ENCODE results near the gene GALNTL6. TPM values are rescaled to one million over a fixed set of nuclear protein-coding genes. Genes with fewer than 3 reads are reported as not detected.

The GALNTL6 gene
- total RNA-seq, 6 donors from 2014 or later, result 0.26 to 18.9 TPM; not detected in 4

- Histone ChIP-seq H3K4me3 (peak overlapping the region in 2 of 4 donors; percentile 6 to 18), H3K27me3 (no peaks in the 10 kb centered on the region), H3K36me3 (no peaks in the 10 kb centered on the region), H3K27ac (no peak overlapping the region), H3K4me1 (no peaks in the 10 kb centered on the region), H3K9me3 (peaks cover 0 to 11% (median 0%) of the 10 kb centered on the region in 4 donors)
- ATAC-seq (ENCODE audit: low FRiP score in 2 of 2), result no peak
- WGBS, 2 donors, result 77 to 84% methylated on average over 5 of the region's 5 CpGs
- no peak for TF ChIP-seq POLR2A (IDR thresholded peaks at IDR 0.05)
- TF ChIP-seq EP300 (IDR thresholded peaks at IDR 0.05), result no peak
- TF ChIP-seq CTCF (IDR thresholded peaks at IDR 0.05), result no peak
- TF ChIP-seq POLR2AphosphoS5 (IDR thresholded peaks at IDR 0.05), result no peak
- DNase-seq, result no peak
Measured at GRCh38 chr4:172992648-172993378, 1179.6 kb downstream of the GALNTL6 start.

- no peak for ATAC-seq (ENCODE audit: low FRiP score in 2 of 2)
- peak overlapping the region in 3 of 4 donors; percentile 5 to 18 (median 15) for H3K4me3 ChIP-seq
Measured at GRCh38 chr4:172995161-172995560, 1182.0 kb downstream of the GALNTL6 start.

GRCh38 chr4:172995704-172996103 lies 1182.5 kb downstream of the GALNTL6 start:
- H3K36me3 ChIP-seq, result no peaks in the 10 kb centered on the region
- peak overlapping the region in 2 of 4 donors; percentile 42 to 53 for H3K27ac ChIP-seq
- DNase-seq (peak in 1 of 2 donors; percentile 62), ATAC-seq (ENCODE audit: low FRiP score in 2 of 2) (no peak)
- H3K9me3 ChIP-seq, result no peaks in the 10 kb centered on the region
- no peak for TF ChIP-seq CTCF (IDR thresholded peaks at IDR 0.05)
- no peak for TF ChIP-seq POLR2A (IDR thresholded peaks at IDR 0.05)
- no peak for TF ChIP-seq EP300 (IDR thresholded peaks at IDR 0.05)
- H3K27me3 ChIP-seq, result no peaks in the 10 kb centered on the region
- H3K4me3 ChIP-seq, result peak overlapping the region in 2 of 4 donors; percentile 15 to 18
- WGBS, 2 donors, result 62 to 64% methylated on average over 1 of the region's 1 CpG
- H3K4me1 ChIP-seq, result no peaks in the 10 kb centered on the region

More at GRCh38 chr4:172995161-172995560, 1182.0 kb downstream of the GALNTL6 start:
- WGBS, 2 donors, result 63 to 68% methylated on average over 4 of the region's 4 CpGs
- Histone ChIP-seq H3K9me3 (no peaks in the 10 kb centered on the region), H3K27ac (peak overlapping the region in 2 of 4 donors; percentile 42 to 53), H3K4me1 (no peaks in the 10 kb centered on the region), H3K27me3 (no peaks in the 10 kb centered on the region), H3K36me3 (no peaks in the 10 kb centered on the region)
- DNase-seq, result no peak
- TF ChIP-seq CTCF (IDR thresholded peaks at IDR 0.05) (no peak), EP300 (IDR thresholded peaks at IDR 0.05) (no peak), POLR2A (IDR thresholded peaks at IDR 0.05) (no peak), POLR2AphosphoS5 (IDR thresholded peaks at IDR 0.05) (no peak)

GRCh38 chr4:172996571-172997216 lies 1183.5 kb downstream of the GALNTL6 start:
- Histone ChIP-seq H3K9me3 (no peaks in the 10 kb centered on the region), H3K4me3 (no peak overlapping the region), H3K4me1 (no peaks in the 10 kb centered on the region), H3K27me3 (no peaks in the 10 kb centered on the region), H3K36me3 (no peaks in the 10 kb centered on the region), H3K27ac (no peak overlapping the region)
- ATAC-seq (ENCODE audit: low FRiP score in 2 of 2), result no peak
- DNase-seq, result no peak
- no peak for TF ChIP-seq POLR2AphosphoS5 (IDR thresholded peaks at IDR 0.05)
- no peak for TF ChIP-seq CTCF (IDR thresholded peaks at IDR 0.05)
- no peak for TF ChIP-seq EP300 (IDR thresholded peaks at IDR 0.05)
- TF ChIP-seq POLR2A (IDR thresholded peaks at IDR 0.05), result no peak
- 83 to 86% methylated on average over 4 of the region's 4 CpGs for WGBS, 2 donors
